ENCODE results near the gene TMEM62.

- no peak for TF ChIP-seq CTCF (conservative IDR thresholded peaks at IDR 0.05; ENCODE audit: low read length)
- no peak for TF ChIP-seq EZH2phosphoT487 (IDR thresholded peaks at IDR 0.05; ENCODE audit: borderline replicate concordance)
Measured at GRCh38 chr15:43102187-43102586, 31.2 kb upstream of the TMEM62 start.
